VCaP (cell line): ENCODE results near the gene RELCH.
A peak's percentile ranks its signal among the peaks of the same experiment; 100 is the strongest.

Experiments
- H3K27ac ChIP-seq: fragments of 450-650 bp; 2 replicates; pipeline ENCODE4 v1.5.1; 2017
- CTCF ChIP-seq: fragments of 450-650 bp; conservative IDR thresholded peaks from 2 replicates; pipeline ENCODE4 v1.5.1; 2017; ENCODE audit warnings: mild to moderate bottlenecking, moderate library complexity

Gene RELCH

GRCh38 chr18:62324181-62324828 lies 137.2 kb downstream of the RELCH start:
- no peak for TF ChIP-seq CTCF
- peak overlapping the region; percentile 62; the same call in 1 of the 2 replicates for H3K27ac ChIP-seq

GRCh38 chr18:62324917-62325805 lies 138.1 kb downstream of the RELCH start, which contains the start of gene TNFRSF11A:
TSS of gene TNFRSF11A (plus strand) at chr18:62325310. CDS start at chr18:62325353, 43 bp downstream.
- peak; percentile 88 for TF ChIP-seq CTCF
- peak within 1 kb of the TSS; percentile 62; the same call in 1 of the 2 replicates for H3K27ac ChIP-seq

GRCh38 chr18:62325806-62326645 lies 139.0 kb downstream of the RELCH start:
- peak overlapping the region; percentile 62; the same call in 1 of the 2 replicates for H3K27ac ChIP-seq

DNA sequence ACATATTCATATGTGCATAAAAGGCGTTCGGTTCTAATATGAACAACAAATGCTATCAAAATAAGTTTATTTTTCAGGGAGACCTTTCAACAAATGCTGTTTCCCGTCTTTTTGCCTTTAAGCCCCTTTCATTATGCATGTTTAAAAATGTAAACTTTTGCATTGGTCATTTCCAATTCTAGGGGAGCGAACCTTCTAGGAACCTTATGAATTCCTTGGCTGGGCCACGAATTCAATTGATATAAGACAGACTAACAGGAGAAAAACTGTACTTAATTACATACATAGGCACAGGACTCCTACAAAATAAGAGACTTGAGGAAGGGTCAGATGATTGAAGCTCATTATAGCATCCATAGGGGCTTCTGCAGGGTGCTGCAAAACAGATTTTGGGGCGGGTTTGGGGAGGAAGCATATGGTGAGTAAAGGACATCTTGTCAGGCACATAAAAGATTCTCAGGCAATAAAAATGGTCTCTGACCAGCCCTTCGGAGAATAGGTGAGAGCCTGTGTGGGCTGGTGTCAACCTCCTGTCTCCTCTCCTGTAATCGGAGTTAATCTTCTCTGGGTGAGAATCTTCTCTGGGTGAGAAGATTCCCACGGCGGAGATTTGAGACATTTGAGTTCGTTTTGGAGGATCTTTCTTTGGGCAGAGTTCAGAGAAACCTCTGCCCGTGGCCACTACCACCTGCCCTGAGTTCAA lies 139.7 kb downstream of the RELCH start:
- peak overlapping the region; percentile 86 for H3K27ac ChIP-seq
- TF ChIP-seq CTCF = no peak

More at GRCh38 chr18:62325806-62326645, 139.0 kb downstream of the RELCH start:
- TF ChIP-seq CTCF = no peak

- H3K27ac ChIP-seq = peak overlapping the region; percentile 86
- TF ChIP-seq CTCF = no peak
These were observed 140.9 kb downstream of the RELCH start for GRCh38 chr18:62327977-62328376.

GRCh38 chr18:62328586-62329525 lies 141.8 kb downstream of the RELCH start:
- peak overlapping the region; percentile 86 for H3K27ac ChIP-seq
- no peak for TF ChIP-seq CTCF
